Hematopoietic multipotent progenitor cell treated with erythropoietin and hydrocortisone succinate and interleukin-3 and kit ligand, for 8 days (in vitro differentiated cells): ENCODE data around the gene HES5.
"Not testable (repeated sequence)": the region's sequence is repeated elsewhere in the genome, so short reads cannot be mapped to it uniquely, and the experiment has no call there.

Source experiments
- DNase-seq: peaks from one replicate; pipeline ENCODE4 v3.0.0-alpha.2; 2015

Gene HES5

GRCh38 chr1:2529784-2530512 is at the start of gene HES5:
Gene HES5, minus strand, starts transcription at chr1:2530263. Its CDS starts 99 bp downstream, at chr1:2530164.
- peak; percentile 70 for DNase-seq

- no peak for DNase-seq
Observed at GRCh38 chr1:2578758-2579118, 48.7 kb upstream of the HES5 start.

GRCh38 chr1:2577565-2578075 is 47.6 kb upstream of the HES5 start:
- DNase-seq, result not testable (repeated sequence)

- DNase-seq, result no peak
Observed at GRCh38 chr1:2575801-2576663, 46.0 kb upstream of the HES5 start.

GRCh38 chr1:2574350-2574749 is 44.3 kb upstream of the HES5 start:
- DNase-seq, result no peak

- no peak for DNase-seq
Observed at GRCh38 chr1:2573250-2573920, 43.3 kb upstream of the HES5 start.

GRCh38 chr1:2571348-2571747 is 41.3 kb upstream of the HES5 start:
- no peak for DNase-seq

GRCh38 chr1:2570332-2570731 is 40.3 kb upstream of the HES5 start:
- no peak for DNase-seq

- not testable (repeated sequence) for DNase-seq
Observed at GRCh38 chr1:2569703-2570102, 39.6 kb upstream of the HES5 start.

- DNase-seq, result no peak
Observed at GRCh38 chr1:2569060-2569459, 39.0 kb upstream of the HES5 start.

GRCh38 chr1:2568187-2568816 is 38.2 kb upstream of the HES5 start:
- not testable (repeated sequence) for DNase-seq

GRCh38 chr1:2567083-2567679 is 37.1 kb upstream of the HES5 start:
- no peak for DNase-seq

- no peak for DNase-seq
Observed at GRCh38 chr1:2566101-2567045, 36.3 kb upstream of the HES5 start.

GRCh38 chr1:2564815-2565374 is 34.8 kb upstream of the HES5 start:
- DNase-seq, result no peak

- DNase-seq, result no peak
Observed at GRCh38 chr1:2564006-2564814, 34.1 kb upstream of the HES5 start.

GRCh38 chr1:2563205-2563604 is 33.1 kb upstream of the HES5 start:
- DNase-seq, result no peak

GRCh38 chr1:2561898-2562895 is 32.1 kb upstream of the HES5 start:
- no peak for DNase-seq

GRCh38 chr1:2561446-2561845 is 31.4 kb upstream of the HES5 start:
- no peak for DNase-seq
